B cell (primary cell): ENCODE measurements around the gene ADRA1B. TPM values are rescaled to one million over a fixed set of nuclear protein-coding genes. Genes with fewer than 3 reads are reported as not detected.

Experiments used
- ATAC-seq: fragments of 200-7000 bp; cut with Tn5 transposase; one replicate; pipeline ENCODE4 v1.10.0; 2021; ENCODE audit warnings: low read depth, mild to moderate bottlenecking, moderate number of reproducible peaks, moderate library complexity
- CTCF ChIA-PET: fragments of 350-600 bp; sonication (Branson Sonifier 250); formaldehyde crosslinking; loops from one replicate; lab custom pipeline; 2021; ENCODE audit warnings: antibody characterized with exemption, inconsistent platforms; lab: Charles Lee
- POLR2A ChIA-PET: fragments of 350-600 bp; sonication (Branson Sonifier 250); formaldehyde crosslinking; loops from one replicate; lab custom pipeline; 2021; ENCODE audit warnings: antibody characterized with exemption; lab: Charles Lee
- DNase-seq: peaks from one replicate; pipeline ENCODE4 v3.0.0; 2013
- H2AFZ ChIP-seq: 2 replicates; pipeline ENCODE4 v1.6.1; 2012; ENCODE audit warnings: mild to moderate bottlenecking, low read depth, low read length; ENCODE audit not compliant: insufficient read depth, poor library complexity, severe bottlenecking
- H3K27ac ChIP-seq, 2 donors: 1 replicate in 1 of 2; 2 replicates in 1 of 2; pipeline ENCODE4 v1.5.1; 2012 to 2013; ENCODE audit warnings: low read length in 2 of 2, mild to moderate bottlenecking in 2 of 2, moderate library complexity in 1 of 2
- H3K27me3 ChIP-seq, 4 experiments: fragments of 200-600 bp in 1 of 4; sonication (generic) in 1 of 4; replicated peaks in 1 of 4; 1 replicate in 2 of 4; 2 replicates in 2 of 4; pipeline versions ENCODE4 v1.6.1 to v1.7.0; 2013 to 2016; ENCODE audit warnings: low read length in 3 of 4, mild to moderate bottlenecking in 2 of 4, mixed read lengths in 1 of 4, moderate library complexity in 1 of 4; ENCODE audit not compliant: insufficient read depth in 4 of 4, control insufficient read depth in 3 of 4; ENCODE audit errors: control extremely low read depth in 1 of 4
- H3K36me3 ChIP-seq, 2 experiments: replicated peaks in 1 of 2; 1 replicate in 1 of 2; 2 replicates in 1 of 2; pipeline versions ENCODE4 v1.6.1 to v1.7.1; 2013; ENCODE audit warnings: low read length in 1 of 2; ENCODE audit not compliant: insufficient read depth in 2 of 2, control insufficient read depth in 1 of 2; ENCODE audit errors: control extremely low read depth in 1 of 2, extremely low read depth in 1 of 2
- H3K4me1 ChIP-seq, 2 donors: fragments of 200-600 bp in 1 of 2; sonication (generic) in 1 of 2; 1 replicate in 1 of 2; 2 replicates in 1 of 2; pipeline versions ENCODE4 v1.5.1 to v1.6.1; 2013 to 2017; ENCODE audit warnings: low read length in 2 of 2; ENCODE audit not compliant: control insufficient read depth in 2 of 2, insufficient read depth in 2 of 2
- H3K4me2 ChIP-seq: replicated peaks from 2 replicates; pipeline ENCODE3; 2012; ENCODE audit warnings: mild to moderate bottlenecking, low read depth, low read length; ENCODE audit not compliant: poor library complexity, severe bottlenecking
- H3K4me3 ChIP-seq, 5 experiments: fragments of 200-600 bp in 1 of 5; sonication (generic) in 1 of 5; 1 replicate in 3 of 5; 2 replicates in 2 of 5; pipeline versions ENCODE4 v1.5.1 to v1.7.0; 2011 to 2016; ENCODE audit warnings: low read length in 4 of 5, mild to moderate bottlenecking in 4 of 5, low read depth in 2 of 5, control low read depth in 1 of 5, moderate library complexity in 1 of 5; ENCODE audit not compliant: insufficient read depth in 1 of 5; ENCODE audit errors: control extremely low read depth in 1 of 5, extremely low read depth in 1 of 5
- H3K79me2 ChIP-seq: fragments of 200-600 bp; sonication (generic); one replicate; pipeline ENCODE4 v1.6.0; 2016; ENCODE audit warnings: low read length; ENCODE audit not compliant: control insufficient read depth, insufficient read depth
- H3K9ac ChIP-seq: fragments of 200-600 bp; sonication (generic); 2 replicates; pipeline ENCODE4 v1.6.1; 2017; ENCODE audit warnings: mild to moderate bottlenecking, low read length, moderate library complexity
- H3K9me3 ChIP-seq, 3 donors: one replicate each; pipeline versions ENCODE4 v1.6.1 to v1.7.1; 2013; ENCODE audit warnings: low read length in 2 of 3; ENCODE audit not compliant: control insufficient read depth in 2 of 3, insufficient read depth in 1 of 3; ENCODE audit errors: control extremely low read depth in 1 of 3
- H4K20me1 ChIP-seq: 2 replicates; pipeline ENCODE4 v1.6.0; 2012; ENCODE audit warnings: mild to moderate bottlenecking, low read length; ENCODE audit not compliant: insufficient read depth, control insufficient read depth, poor library complexity, severe bottlenecking
- H3K27ac Mint-ChIP-seq: one replicate; pipeline ENCODE4 v1.8.0; 2021; ENCODE audit warnings: mixed read lengths
- H3K27me3 Mint-ChIP-seq: one replicate; pipeline ENCODE4 v1.8.0; 2021; ENCODE audit warnings: mixed read lengths
- H3K4me1 Mint-ChIP-seq: one replicate; pipeline ENCODE4 v1.8.0; 2021; ENCODE audit warnings: mixed read lengths
- H3K4me3 Mint-ChIP-seq: one replicate; pipeline ENCODE4 v1.8.0; 2021; ENCODE audit warnings: mixed read lengths
- H3K9me3 Mint-ChIP-seq: one replicate; pipeline ENCODE4 v1.8.0; 2022; ENCODE audit warnings: mixed read lengths; ENCODE audit not compliant: insufficient read depth
- CTCF ChIP-seq: fragments of 200-600 bp; IDR thresholded peaks from one replicate; pipeline ENCODE4 v1.8.0; 2022; ENCODE audit warnings: antibody characterized with exemption, mild to moderate bottlenecking
- EZH2 ChIP-seq: IDR thresholded peaks from 2 replicates; pipeline ENCODE4 v1.6.1; 2012; ENCODE audit warnings: borderline replicate concordance, low read depth, mild to moderate bottlenecking, moderate library complexity, low read length; ENCODE audit not compliant: insufficient read depth, poor library complexity, severe bottlenecking
- WGBS: methylation state at CpG from one replicate; pipeline ENCODE4 v1.1.5; 2013; ENCODE audit warnings: missing lambda C conversion rate; ENCODE audit not compliant: insufficient coverage; 5-methylcytosine and 5-hydroxymethylcytosine counted together
- intact Hi-C: fragments of 100-400 bp; cut with micrococcal nuclease; formaldehyde crosslinking; loops from one replicate; pipeline ENCODE4 v1.10.0; 2022
- polyA plus RNA-seq: library from polyadenylated mRNA; depleted of rRNA; stranded (reverse); fragments of >200 nt; gene quantifications from 2 replicates; pipeline ENCODE4 v1.2.3, GENCODE V29; 2012
- total RNA-seq, 2 donors: library from RNA; stranded (reverse); fragments of 120-200 nt in 1 of 2; gene quantifications; 1 replicate in 1 of 2; 2 replicates in 1 of 2; pipeline versions ENCODE4 v1.2.3 to v1.2.4, GENCODE V29; 2013 to 2022

Gene ADRA1B
- total and polyA plus RNA-seq, 2 donors (not counting 1 experiment from before 2014, with no cell fraction given) = 0.04 TPM; not detected in 1

- DNase-seq (no peak), ATAC-seq (no peak)
- H3K4me1 ChIP-seq = no peaks in the 10 kb centered on the region
- Mint-ChIP-seq H3K9me3 (no peaks in the 10 kb centered on the region), H3K4me3 (no peak overlapping the region), H3K27me3 (peaks cover 31% of the 10 kb centered on the region), H3K27ac (no peak overlapping the region), H3K4me1 (no peaks in the 10 kb centered on the region)
- peaks cover 0 to 10% (median 4%) of the 10 kb centered on the region in 4 experiments for H3K27me3 ChIP-seq
- H3K36me3 ChIP-seq = no peaks in the 10 kb centered on the region
- H4K20me1 ChIP-seq = no peaks in the 10 kb centered on the region
- H3K79me2 ChIP-seq = no peaks in the 10 kb centered on the region
- TF ChIP-seq CTCF (no peak), EZH2 (no peak)
- no peaks in the 10 kb centered on the region for H3K9me3 ChIP-seq
- H3K27ac ChIP-seq = no peak overlapping the region
- 100% methylated on average over 1 of the region's 2 CpGs for WGBS
- CTCF ChIA-PET = no interaction called here
- H3K4me3 ChIP-seq = no peak overlapping the region
- H3K4me2 ChIP-seq = no peak overlapping the region
- no peak overlapping the region for H3K9ac ChIP-seq
- H2AFZ ChIP-seq = no peak overlapping the region
- intact Hi-C loops = no loop called here
- POLR2A ChIA-PET = no interaction called here
Observed at GRCh38 chr5:159906463-159906862, 9.8 kb upstream of the ADRA1B start.

GRCh38 chr5:159906943-159907342, 9.3 kb upstream of the ADRA1B start:
- H3K9me3 ChIP-seq = no peaks in the 10 kb centered on the region
- ChIA-PET POLR2A (no interaction called here), CTCF (no interaction called here)
- no peak overlapping the region for H3K27ac ChIP-seq
- no peak overlapping the region for H3K27ac Mint-ChIP-seq
- no peaks in the 10 kb centered on the region for H3K4me1 Mint-ChIP-seq
- H3K27me3 ChIP-seq = peaks cover 0 to 10% (median 4%) of the 10 kb centered on the region in 4 experiments
- H3K9ac ChIP-seq = no peak overlapping the region
- WGBS = 80% methylated on average over 1 of the region's 3 CpGs
- no peaks in the 10 kb centered on the region for H3K9me3 Mint-ChIP-seq
- TF ChIP-seq EZH2 (no peak), CTCF (no peak)
- no peaks in the 10 kb centered on the region for H3K4me1 ChIP-seq
- intact Hi-C loops = no loop called here
- H3K79me2 ChIP-seq = no peaks in the 10 kb centered on the region
- no peaks in the 10 kb centered on the region for H3K36me3 ChIP-seq
- H3K4me3 ChIP-seq = no peak overlapping the region
- H3K4me3 Mint-ChIP-seq = no peak overlapping the region
- no peak overlapping the region for H2AFZ ChIP-seq
- H3K4me2 ChIP-seq = no peak overlapping the region
- peaks cover 33% of the 10 kb centered on the region for H3K27me3 Mint-ChIP-seq
- DNase-seq (no peak), ATAC-seq (no peak)
- H4K20me1 ChIP-seq = no peaks in the 10 kb centered on the region
